Measurements from ENCODE around the gene ZDHHC6. TPM values are rescaled to one million over a fixed set of nuclear protein-coding genes. Genes with fewer than 3 reads are reported as not detected.
A peak's percentile ranks its signal among the peaks of the same experiment; 100 is the strongest.

ZDHHC6 gene
- total RNA-seq, 1 experiment from 2014 or later: 40.3 TPM

DNA sequence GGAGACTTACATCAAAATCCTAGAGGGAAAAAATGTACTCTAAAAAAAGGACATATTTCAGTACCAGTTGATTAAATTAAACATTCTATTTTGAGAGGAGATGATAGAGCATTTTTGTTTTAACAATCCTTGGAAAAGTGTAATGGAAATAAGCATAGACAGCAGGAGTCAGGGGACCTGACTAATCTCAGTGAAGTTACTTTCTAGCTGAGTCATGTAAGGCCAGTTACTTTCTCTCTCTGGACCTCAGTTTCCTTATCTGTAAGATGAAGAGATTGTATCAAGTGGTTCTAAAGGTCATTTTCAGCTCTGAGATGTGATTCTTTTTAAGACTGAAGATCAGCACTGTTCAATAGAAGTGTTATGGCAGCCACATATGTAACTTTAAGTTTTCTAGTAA is 44.4 kb upstream of the ZDHHC6 start:
- H3K27ac ChIP-seq (ENCODE audit: low read length): no peak overlapping the region
- ATAC-seq (no peak), DNase-seq (ENCODE audit: low read depth, low spot score) (no peak)
- no TSS peak for BruUV-seq (replicated peaks)
- intact Hi-C loops (cut with micrococcal nuclease; ENCODE audit: unreplicated experiment): no loop called here
- in situ Hi-C loops (cut with HindIII; ENCODE audit: low pct_unique_long_range_greater_than_20kb, low sequenced_read_pairs): no loop called here
- TF ChIP-seq TCF7L2 (IDR thresholded peaks at IDR 0.05; ENCODE audit: low read depth, low read length) (no peak), POLR2AphosphoS5 (IDR thresholded peaks at IDR 0.05; ENCODE audit: low read depth, low read length) (no peak), SIN3A (IDR thresholded peaks at IDR 0.05; ENCODE audit: borderline replicate concordance, insufficient read depth, low read depth, low read length) (no peak)
- TF ChIP-seq, protein P1, sequence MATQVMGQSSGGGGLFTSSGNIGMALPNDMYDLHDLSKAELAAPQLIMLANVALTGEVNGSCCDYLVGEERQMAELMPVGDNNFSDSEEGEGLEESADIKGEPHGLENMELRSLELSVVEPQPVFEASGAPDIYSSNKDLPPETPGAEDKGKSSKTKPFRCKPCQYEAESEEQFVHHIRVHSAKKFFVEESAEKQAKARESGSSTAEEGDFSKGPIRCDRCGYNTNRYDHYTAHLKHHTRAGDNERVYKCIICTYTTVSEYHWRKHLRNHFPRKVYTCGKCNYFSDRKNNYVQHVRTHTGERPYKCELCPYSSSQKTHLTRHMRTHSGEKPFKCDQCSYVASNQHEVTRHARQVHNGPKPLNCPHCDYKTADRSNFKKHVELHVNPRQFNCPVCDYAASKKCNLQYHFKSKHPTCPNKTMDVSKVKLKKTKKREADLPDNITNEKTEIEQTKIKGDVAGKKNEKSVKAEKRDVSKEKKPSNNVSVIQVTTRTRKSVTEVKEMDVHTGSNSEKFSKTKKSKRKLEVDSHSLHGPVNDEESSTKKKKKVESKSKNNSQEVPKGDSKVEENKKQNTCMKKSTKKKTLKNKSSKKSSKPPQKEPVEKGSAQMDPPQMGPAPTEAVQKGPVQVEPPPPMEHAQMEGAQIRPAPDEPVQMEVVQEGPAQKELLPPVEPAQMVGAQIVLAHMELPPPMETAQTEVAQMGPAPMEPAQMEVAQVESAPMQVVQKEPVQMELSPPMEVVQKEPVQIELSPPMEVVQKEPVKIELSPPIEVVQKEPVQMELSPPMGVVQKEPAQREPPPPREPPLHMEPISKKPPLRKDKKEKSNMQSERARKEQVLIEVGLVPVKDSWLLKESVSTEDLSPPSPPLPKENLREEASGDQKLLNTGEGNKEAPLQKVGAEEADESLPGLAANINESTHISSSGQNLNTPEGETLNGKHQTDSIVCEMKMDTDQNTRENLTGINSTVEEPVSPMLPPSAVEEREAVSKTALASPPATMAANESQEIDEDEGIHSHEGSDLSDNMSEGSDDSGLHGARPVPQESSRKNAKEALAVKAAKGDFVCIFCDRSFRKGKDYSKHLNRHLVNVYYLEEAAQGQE (IDR thresholded peaks at IDR 0.05; ENCODE audit: insufficient read depth in 1 of 2, low read depth in 2 of 2, low read length in 1 of 2): no peak
- TF ChIP-seq, protein P2, sequence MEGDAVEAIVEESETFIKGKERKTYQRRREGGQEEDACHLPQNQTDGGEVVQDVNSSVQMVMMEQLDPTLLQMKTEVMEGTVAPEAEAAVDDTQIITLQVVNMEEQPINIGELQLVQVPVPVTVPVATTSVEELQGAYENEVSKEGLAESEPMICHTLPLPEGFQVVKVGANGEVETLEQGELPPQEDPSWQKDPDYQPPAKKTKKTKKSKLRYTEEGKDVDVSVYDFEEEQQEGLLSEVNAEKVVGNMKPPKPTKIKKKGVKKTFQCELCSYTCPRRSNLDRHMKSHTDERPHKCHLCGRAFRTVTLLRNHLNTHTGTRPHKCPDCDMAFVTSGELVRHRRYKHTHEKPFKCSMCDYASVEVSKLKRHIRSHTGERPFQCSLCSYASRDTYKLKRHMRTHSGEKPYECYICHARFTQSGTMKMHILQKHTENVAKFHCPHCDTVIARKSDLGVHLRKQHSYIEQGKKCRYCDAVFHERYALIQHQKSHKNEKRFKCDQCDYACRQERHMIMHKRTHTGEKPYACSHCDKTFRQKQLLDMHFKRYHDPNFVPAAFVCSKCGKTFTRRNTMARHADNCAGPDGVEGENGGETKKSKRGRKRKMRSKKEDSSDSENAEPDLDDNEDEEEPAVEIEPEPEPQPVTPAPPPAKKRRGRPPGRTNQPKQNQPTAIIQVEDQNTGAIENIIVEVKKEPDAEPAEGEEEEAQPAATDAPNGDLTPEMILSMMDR (IDR thresholded peaks at IDR 0.05): no peak
- no peaks in the 10 kb centered on the region for H3K36me3 ChIP-seq (ENCODE audit: control insufficient read depth, insufficient read depth, low read length)
- no peak overlapping the region for H3K4me3 ChIP-seq (ENCODE audit: low read depth in 2 of 2, low read length in 2 of 2)
- H3K27me3 ChIP-seq (ENCODE audit: control insufficient read depth, insufficient read depth, low read length): no peaks in the 10 kb centered on the region
- POLR2A ChIA-PET: no interaction called here
- no peaks in the 10 kb centered on the region for H3K9me3 ChIP-seq (ENCODE audit: control insufficient read depth, insufficient read depth, low read depth, low read length)
- H3K4me1 ChIP-seq (ENCODE audit: control insufficient read depth, insufficient read depth, low read length): peaks cover 4% of the 10 kb centered on the region; the same call in 1 of the 2 replicates
- CTCF ChIA-PET: interaction anchor here (0.6 kb wide), 1 partner anchor 19 kb away, joined by 3 read pairs; no protein-coding TSS in a partner anchor

DNA sequence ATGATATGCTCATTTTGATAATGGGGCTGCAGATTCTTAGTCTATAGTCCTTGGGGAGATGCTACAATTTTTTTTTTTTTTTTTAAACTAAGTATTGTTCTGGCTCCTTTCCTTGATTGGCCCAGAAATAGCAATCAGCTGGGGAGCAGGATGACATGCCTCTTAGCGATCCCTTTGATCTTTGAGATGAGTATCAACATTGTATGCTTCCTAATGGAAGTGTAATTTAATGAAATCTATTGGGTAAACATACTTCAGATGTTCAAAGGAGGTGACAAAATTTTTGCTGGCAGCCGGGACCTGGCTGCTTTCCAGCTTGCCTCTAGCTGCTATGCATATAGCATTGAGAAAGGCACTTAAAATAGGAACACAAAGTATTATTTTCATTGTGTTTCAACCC is 43.8 kb upstream of the ZDHHC6 start:
- ATAC-seq (no peak), DNase-seq (ENCODE audit: low read depth, low spot score) (no peak)
- Histone ChIP-seq H3K27ac (ENCODE audit: low read length) (no peak overlapping the region), H3K27me3 (ENCODE audit: control insufficient read depth, insufficient read depth, low read length) (no peaks in the 10 kb centered on the region), H3K4me1 (ENCODE audit: control insufficient read depth, insufficient read depth, low read length) (peaks cover 4% of the 10 kb centered on the region; the same call in 1 of the 2 replicates), H3K4me3 (ENCODE audit: low read depth in 2 of 2, low read length in 2 of 2) (no peak overlapping the region), H3K9me3 (ENCODE audit: control insufficient read depth, insufficient read depth, low read depth, low read length) (no peaks in the 10 kb centered on the region), H3K36me3 (ENCODE audit: control insufficient read depth, insufficient read depth, low read length) (no peaks in the 10 kb centered on the region)
- TF ChIP-seq, protein P1 (IDR thresholded peaks at IDR 0.05; ENCODE audit: insufficient read depth in 1 of 2, low read depth in 2 of 2, low read length in 1 of 2): no peak
- peak; percentile 72; the same call in 1 of the 2 replicates for TF ChIP-seq TCF7L2 (IDR thresholded peaks at IDR 0.05; ENCODE audit: low read depth, low read length)
- TF ChIP-seq, protein P2 (IDR thresholded peaks at IDR 0.05): no peak
- TF ChIP-seq POLR2AphosphoS5 (IDR thresholded peaks at IDR 0.05; ENCODE audit: low read depth, low read length): no peak
- TF ChIP-seq SIN3A (IDR thresholded peaks at IDR 0.05; ENCODE audit: borderline replicate concordance, insufficient read depth, low read depth, low read length): no peak
- in situ Hi-C loops (cut with HindIII; ENCODE audit: low pct_unique_long_range_greater_than_20kb, low sequenced_read_pairs) (no loop called here), intact Hi-C loops (cut with micrococcal nuclease; ENCODE audit: unreplicated experiment) (no loop called here)
- ChIA-PET CTCF (interaction anchor here (0.7 kb wide), 1 partner anchor 35 kb away, joined by 3 read pairs; no protein-coding TSS in a partner anchor), POLR2A (no interaction called here)
- BruUV-seq (replicated peaks): no TSS peak

Measured in Panc1 (cell line).